NCI-H526 (cell line): ENCODE measurements around the gene CTBP2.
"Not testable (repeated sequence)": the region's sequence is repeated elsewhere in the genome, so short reads cannot be mapped to it uniquely, and the experiment has no call there.

Experiments used
- DNase-seq, 2 experiments: peaks; one replicate each; lab custom pipeline; 2025; lab: John Stamatoyannopoulos, UW

Gene CTBP2

GRCh38 chr10:124997771-124998623 lies 162.4 kb downstream of the CTBP2 start:
- DNase-seq, result no peak

GRCh38 chr10:124997306-124997705 lies 163.1 kb downstream of the CTBP2 start:
- no peak for DNase-seq

GRCh38 chr10:124996854-124997215 lies 163.5 kb downstream of the CTBP2 start:
- no peak for DNase-seq

- no peak for DNase-seq
Measured at GRCh38 chr10:124996127-124996853, 164.1 kb downstream of the CTBP2 start.

- DNase-seq, result no peak
Measured at GRCh38 chr10:124995605-124996004, 164.8 kb downstream of the CTBP2 start.

- DNase-seq, result no peak
Measured at GRCh38 chr10:124994573-124995473, 165.5 kb downstream of the CTBP2 start.

- DNase-seq, result no peak
Measured at GRCh38 chr10:124993736-124994451, 166.5 kb downstream of the CTBP2 start.

GRCh38 chr10:124993345-124993708 lies 167.0 kb downstream of the CTBP2 start:
- no peak for DNase-seq

GRCh38 chr10:124992462-124993344 lies 167.7 kb downstream of the CTBP2 start:
- DNase-seq, result peak in 1 of 2 experiments; percentile 72

GRCh38 chr10:124991835-124992234 lies 168.5 kb downstream of the CTBP2 start:
- DNase-seq, result no peak

- DNase-seq, result no peak
Measured at GRCh38 chr10:124990671-124991625, 169.4 kb downstream of the CTBP2 start.

- no peak for DNase-seq
Measured at GRCh38 chr10:124989526-124989925, 170.8 kb downstream of the CTBP2 start.

GRCh38 chr10:124988753-124989152 lies 171.6 kb downstream of the CTBP2 start:
- not testable (repeated sequence) for DNase-seq

- DNase-seq, result no peak
Measured at GRCh38 chr10:124987788-124988187, 172.6 kb downstream of the CTBP2 start.

- DNase-seq, result no peak
Measured at GRCh38 chr10:124985162-124985561, 175.2 kb downstream of the CTBP2 start.

- DNase-seq, result no peak
Measured at GRCh38 chr10:124984376-124984775, 176.0 kb downstream of the CTBP2 start.

- DNase-seq, result no peak
Measured at GRCh38 chr10:124983321-124983720, 177.0 kb downstream of the CTBP2 start.

GRCh38 chr10:124978376-124978725 lies 182.0 kb downstream of the CTBP2 start:
- DNase-seq, result no peak

- DNase-seq, result no peak
Measured at GRCh38 chr10:124977648-124978375, 182.6 kb downstream of the CTBP2 start.
